GM19193 (cell line): ENCODE results near the gene OR13G1.

ENCODE experiments used
- POLR2A ChIP-seq: IDR thresholded peaks from 4 replicates; pipeline ENCODE4 v1.6.1; 2011; ENCODE audit not compliant: insufficient read depth, insufficient read length; ENCODE audit errors: extremely low read depth

OR13G1 gene

GRCh38 chr1:247679639-247680038, at the start of gene OR13G1:
Gene OR13G1 (minus strand): TSS chr1:247679739. CDS start chr1:247673041, 6,698 bp downstream.
- no peak for TF ChIP-seq POLR2A

- no peak for TF ChIP-seq POLR2A
Observed at GRCh38 chr1:247721222-247721621, 41.7 kb upstream of the OR13G1 start.

GRCh38 chr1:247716546-247716945, 37.0 kb upstream of the OR13G1 start, which contains the start of gene OR6F1:
Gene OR6F1 (minus strand): TSS chr1:247716646. CDS start chr1:247712755, 3,891 bp downstream.
- TF ChIP-seq POLR2A = no peak

- no peak for TF ChIP-seq POLR2A
Observed at GRCh38 chr1:247713753-247714152, 34.2 kb upstream of the OR13G1 start.

- TF ChIP-seq POLR2A = no peak
Observed at GRCh38 chr1:247701338-247701737, 21.8 kb upstream of the OR13G1 start.

GRCh38 chr1:247681288-247681897, 1.9 kb upstream of the OR13G1 start:
- TF ChIP-seq POLR2A = no peak

GRCh38 chr1:247680171-247680570, 632 bp upstream of the OR13G1 start:
- TF ChIP-seq POLR2A = no peak

- no peak for TF ChIP-seq POLR2A
Observed at GRCh38 chr1:247669225-247669624, 10.3 kb downstream of the OR13G1 start.

GRCh38 chr1:247656221-247656875, 23.2 kb downstream of the OR13G1 start:
- TF ChIP-seq POLR2A = no peak

- TF ChIP-seq POLR2A = no peak
Observed at GRCh38 chr1:247653040-247653439, 26.5 kb downstream of the OR13G1 start.

- TF ChIP-seq POLR2A = no peak
Observed at GRCh38 chr1:247647864-247648263, 31.7 kb downstream of the OR13G1 start.

GRCh38 chr1:247646867-247647266, 32.7 kb downstream of the OR13G1 start:
- no peak for TF ChIP-seq POLR2A

GRCh38 chr1:247642742-247643141, 36.8 kb downstream of the OR13G1 start:
- TF ChIP-seq POLR2A = no peak

GRCh38 chr1:247639381-247639981, 40.1 kb downstream of the OR13G1 start:
- TF ChIP-seq POLR2A = no peak

- TF ChIP-seq POLR2A = no peak
Observed at GRCh38 chr1:247638781-247639180, 40.8 kb downstream of the OR13G1 start.

GRCh38 chr1:247638011-247638410, 41.5 kb downstream of the OR13G1 start:
- TF ChIP-seq POLR2A = no peak
